Duodenal mucosa (tissue), 2 donors: Measurements from ENCODE around the gene TBC1D24.
"Not testable (repeated sequence)": the region's sequence is repeated elsewhere in the genome, so short reads cannot be mapped to it uniquely, and the experiment has no call there.

Experiments used
- H3K27ac ChIP-seq: one replicate; pipeline ENCODE4 v1.7.0; 2013; ENCODE audit warnings: low read depth, low read length
- H3K27me3 ChIP-seq, 2 donors: one replicate each; pipeline ENCODE4 v1.7.0; 2013; ENCODE audit warnings: low read length in 2 of 2, control low read depth in 1 of 2; ENCODE audit not compliant: insufficient read depth in 2 of 2, control insufficient read depth in 1 of 2
- H3K36me3 ChIP-seq, 2 donors: one replicate each; pipeline ENCODE4 v1.7.0; 2013; ENCODE audit warnings: low read length in 2 of 2, control low read depth in 1 of 2; ENCODE audit not compliant: insufficient read depth in 2 of 2, control insufficient read depth in 1 of 2
- H3K4me1 ChIP-seq, 2 donors: one replicate each; pipeline ENCODE4 v1.7.0; 2013; ENCODE audit warnings: low read length in 2 of 2, control low read depth in 1 of 2; ENCODE audit not compliant: insufficient read depth in 2 of 2, control insufficient read depth in 1 of 2
- H3K4me3 ChIP-seq, 2 donors: one replicate each; pipeline ENCODE4 v1.7.0; 2013; ENCODE audit warnings: low read length in 2 of 2, low read depth in 1 of 2
- H3K9ac ChIP-seq, 2 donors: one replicate each; pipeline ENCODE4 v1.7.0; 2013; ENCODE audit warnings: low read length in 2 of 2, low read depth in 1 of 2
- H3K9me3 ChIP-seq, 2 donors: one replicate each; pipeline ENCODE4 v1.7.0; 2013; ENCODE audit warnings: low read length in 2 of 2, control low read depth in 1 of 2; ENCODE audit not compliant: control insufficient read depth in 1 of 2

The TBC1D24 gene

DNA sequence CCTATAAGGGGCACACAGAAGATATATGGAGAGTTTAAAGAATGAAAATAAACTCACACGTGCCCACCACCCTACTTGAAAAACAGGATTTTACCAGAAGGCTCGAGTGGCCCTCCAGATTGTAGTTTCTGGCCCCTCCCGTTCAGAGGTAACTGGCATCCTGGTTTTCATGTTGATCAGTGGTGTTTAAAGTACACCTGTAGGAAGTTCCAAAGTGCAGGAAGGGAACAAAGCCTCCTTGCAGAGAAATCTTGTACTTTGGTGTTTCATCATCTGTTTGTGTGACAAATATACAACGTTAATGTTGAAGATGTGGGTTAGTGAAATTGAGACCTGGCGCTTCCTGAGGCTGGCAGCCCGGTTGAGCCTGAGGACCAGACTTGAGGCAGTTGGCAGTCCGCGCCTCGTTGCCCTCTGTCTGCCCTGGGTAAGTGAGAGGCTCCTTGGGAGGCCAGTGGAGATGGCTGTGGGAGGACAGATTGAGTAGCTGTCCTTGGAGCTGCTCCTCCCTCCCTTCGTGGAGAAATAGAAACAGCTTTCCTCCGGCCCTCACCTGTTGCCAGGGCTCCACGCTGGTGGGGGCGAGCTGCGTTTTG, 75.5 kb downstream of the TBC1D24 start:
- H3K27me3 ChIP-seq, H3K4me3 ChIP-seq, H3K9me3 ChIP-seq, H3K27ac ChIP-seq, H3K36me3 ChIP-seq, H3K9ac ChIP-seq: not testable (repeated sequence)
- peaks cover 0 to 12% of the 10 kb centered on the region in 2 donors for H3K4me1 ChIP-seq

DNA sequence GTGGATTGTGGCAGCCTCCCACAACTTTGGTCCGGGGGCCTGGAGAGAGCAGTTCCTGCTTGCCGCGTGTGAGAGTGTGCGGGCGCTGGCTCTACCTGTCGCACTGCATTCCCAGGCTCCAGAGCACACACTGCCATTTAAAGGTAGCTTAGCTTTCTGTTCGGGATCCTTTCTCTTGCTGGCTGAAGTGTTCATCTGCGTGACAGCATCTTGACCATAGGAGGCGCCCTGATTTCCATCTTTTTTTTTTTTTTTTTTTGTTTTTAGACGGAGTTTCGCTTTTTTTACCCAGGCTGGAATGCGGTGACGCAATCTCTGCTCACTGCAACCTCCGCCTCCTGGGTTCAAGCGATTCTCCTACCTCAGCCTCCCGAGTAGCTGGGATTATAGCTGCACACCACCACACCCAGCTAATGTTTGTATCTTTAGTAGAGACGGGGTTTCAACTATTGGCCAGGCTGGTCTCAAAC, 76.5 kb downstream of the TBC1D24 start:
- H3K4me1 ChIP-seq, H3K27me3 ChIP-seq, H3K9me3 ChIP-seq, H3K4me3 ChIP-seq, H3K9ac ChIP-seq, H3K36me3 ChIP-seq, H3K27ac ChIP-seq: not testable (repeated sequence)

DNA sequence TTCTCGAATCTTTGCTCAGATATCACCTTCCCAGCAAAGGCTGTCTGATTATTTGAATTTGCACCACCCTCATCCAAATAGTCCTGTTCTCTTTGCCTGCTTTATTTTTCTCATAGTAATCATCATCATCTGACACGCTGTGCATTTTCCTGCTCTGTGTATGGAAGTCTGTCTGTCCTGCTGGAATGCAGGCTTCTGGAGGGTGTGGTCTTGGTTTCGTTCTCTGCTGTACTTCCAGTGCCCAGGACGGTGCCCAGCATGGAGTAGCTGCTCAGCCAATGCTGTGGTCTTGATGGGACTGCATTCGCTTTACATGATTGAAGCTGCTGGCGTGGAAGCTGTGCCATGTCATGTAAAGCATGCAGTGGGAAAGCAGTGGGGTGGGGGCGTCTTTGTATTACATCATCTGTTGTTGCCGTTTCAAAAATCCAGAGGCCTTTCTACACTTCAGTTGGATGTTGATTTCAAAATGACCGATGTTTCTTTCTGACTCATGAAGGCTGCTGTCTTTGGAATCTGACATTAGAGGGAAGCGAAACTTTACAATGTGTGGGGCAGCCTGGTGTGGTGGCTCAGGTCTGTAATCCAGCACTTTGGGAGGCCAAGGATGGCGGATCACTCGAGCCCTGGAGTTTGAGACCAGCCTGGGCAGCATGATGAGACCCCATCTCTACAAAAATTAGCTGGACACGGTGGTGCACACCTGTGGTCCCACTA, 79.9 kb downstream of the TBC1D24 start:
- not testable (repeated sequence) for H3K27ac ChIP-seq, H3K36me3 ChIP-seq

More for the DNA sequence above, 79.9 kb downstream of the TBC1D24 start:
- H3K9me3 ChIP-seq, H3K9ac ChIP-seq, H3K4me1 ChIP-seq, H3K27me3 ChIP-seq, H3K4me3 ChIP-seq: not testable (repeated sequence)
